ENCODE data around the gene NPPA. TPM values are rescaled to one million over a fixed set of nuclear protein-coding genes. Genes with fewer than 3 reads are reported as not detected.

NPPA gene
- total RNA-seq, 1 experiment from 2014 or later, result not detected

- no peaks in the 10 kb centered on the region for H3K79me1 ChIP-seq (ENCODE audit: insufficient read depth, low read depth, low read length, poor library complexity, severe bottlenecking)
- no peak overlapping the region for H3K18ac ChIP-seq (ENCODE audit: insufficient read length, low read depth, low read length)
- Mint-ChIP-seq H3K27me3 (ENCODE audit: low read depth) (no peaks in the 10 kb centered on the region), H3K36me3 (ENCODE audit: insufficient read depth in 1 of 3, low read depth in 3 of 3) (peaks cover 20 to 91% (median 77%) of the 10 kb centered on the region in 3 experiments; a peak in 6 of 7 replicates), H3K9me3 (no peaks in the 10 kb centered on the region), H3K4me1 (no peaks in the 10 kb centered on the region), H3K4me3 (no peak overlapping the region), H3K27ac (no peak overlapping the region)
- no peaks in the 10 kb centered on the region for H3K79me2 ChIP-seq (ENCODE audit: insufficient read depth, low read length)
- H3K23ac ChIP-seq (ENCODE audit: insufficient read length, low read depth, low read length), result no peak overlapping the region
- no peak overlapping the region for H2BK5ac ChIP-seq (ENCODE audit: insufficient read length, low read length)
- H4K8ac ChIP-seq (replicated peaks; ENCODE audit: insufficient read length, low read depth, low read length), result no peak overlapping the region
- H3K4me1 ChIP-seq (ENCODE audit: insufficient read depth, low read length), result no peaks in the 10 kb centered on the region
- no peak for DNase-seq
- no peak overlapping the region for H2BK12ac ChIP-seq (ENCODE audit: insufficient read length, low read depth, low read length)
- H3K9ac ChIP-seq (ENCODE audit: extremely low read depth, insufficient read length, low read length), result no peak overlapping the region
- no peak overlapping the region for H2AFZ ChIP-seq (ENCODE audit: low read length)
- H4K91ac ChIP-seq (ENCODE audit: insufficient read length, low read depth, low read length), result no peak overlapping the region
- no peak overlapping the region for H2BK20ac ChIP-seq (ENCODE audit: low read depth, low read length, poor library complexity, severe bottlenecking)
- H3K23me2 ChIP-seq (ENCODE audit: insufficient read length, low read depth, low read length, poor library complexity, severe bottlenecking), result no peaks in the 10 kb centered on the region
- no peak overlapping the region for H2BK15ac ChIP-seq (ENCODE audit: low read depth, low read length)
- no peak overlapping the region for H3K4me2 ChIP-seq (ENCODE audit: insufficient read depth, insufficient read length, low read length)
- TF ChIP-seq CTCF (conservative IDR thresholded peaks at IDR 0.05), result no peak
- H3K14ac ChIP-seq (ENCODE audit: insufficient read depth, low read length), result no peak overlapping the region
- no peak overlapping the region for H3K27ac ChIP-seq (ENCODE audit: insufficient read length, low read depth, low read length)
- H3K4ac ChIP-seq (ENCODE audit: low read depth, low read length), result no peak overlapping the region
- no CpG with 5 or more reads among the region's 17 CpGs for WGBS (ENCODE audit: extremely low coverage, insufficient read length, low lambda C conversion rate)
- H4K20me1 ChIP-seq (ENCODE audit: control insufficient read depth, insufficient read depth, insufficient read length), result no peaks in the 10 kb centered on the region
- H3T11ph ChIP-seq (ENCODE audit: low read length), result no peak overlapping the region
- H3K56ac ChIP-seq (ENCODE audit: insufficient read length, low read depth, low read length), result no peak overlapping the region
- no peaks in the 10 kb centered on the region for H3K9me3 ChIP-seq (ENCODE audit: control insufficient read depth, low read depth, low read length)
- no peaks in the 10 kb centered on the region for H3K27me3 ChIP-seq (ENCODE audit: insufficient read depth, low read length)
- H2AK5ac ChIP-seq (ENCODE audit: insufficient read length, low read length), result no peak overlapping the region
- H2BK120ac ChIP-seq (ENCODE audit: low read depth, low read length, poor library complexity, severe bottlenecking), result no peak overlapping the region
- no peak overlapping the region for H4K5ac ChIP-seq (ENCODE audit: insufficient read length, low read depth, low read length)
These were observed 6.1 kb downstream of the NPPA start for GRCh38 chr1:11841245-11842153.

All from H9 (cell line).